DND-41 (cell line): Measurements from ENCODE around the gene SEMA3E.

Source experiments
- CTCF ChIP-seq: IDR thresholded peaks from 2 replicates; pipeline ENCODE4 v1.5.1; 2012; ENCODE audit warnings: borderline replicate concordance, low read length, moderate library complexity, mild to moderate bottlenecking; ENCODE audit not compliant: poor library complexity, severe bottlenecking; ENCODE audit errors: extremely low read depth
- EZH2 ChIP-seq: IDR thresholded peaks from 3 replicates; pipeline ENCODE4 v1.6.1; 2012; ENCODE audit warnings: borderline replicate concordance, low read depth, mild to moderate bottlenecking, moderate library complexity, low read length, inconsistent platforms; ENCODE audit not compliant: severe bottlenecking

GRCh38 chr7:83487801-83488200 lies 161.1 kb downstream of the SEMA3E start:
- TF ChIP-seq CTCF: no peak
- TF ChIP-seq EZH2: no peak
